DMS 273 treated with DMSO at 0.1 percent for 48 hours (cell line): ENCODE results near the gene SMCO3.
"Not testable (repeated sequence)": the region's sequence is repeated elsewhere in the genome, so short reads cannot be mapped to it uniquely, and the experiment has no call there.

Source experiments
- DNase-seq: peaks from one replicate; lab custom pipeline; 2025; lab: John Stamatoyannopoulos, UW

Gene SMCO3

GRCh38 chr12:14774074-14774905, 39.7 kb downstream of the SMCO3 start:
- no peak for DNase-seq

GRCh38 chr12:14773685-14774073, 40.3 kb downstream of the SMCO3 start:
- no peak for DNase-seq

- no peak for DNase-seq
Measured at GRCh38 chr12:14772946-14773345, 41.0 kb downstream of the SMCO3 start.

GRCh38 chr12:14771651-14772137, 42.3 kb downstream of the SMCO3 start:
- no peak for DNase-seq

- DNase-seq, result peak; percentile 38
Measured at GRCh38 chr12:14770496-14771461, 43.2 kb downstream of the SMCO3 start.

GRCh38 chr12:14769969-14770495, 44.0 kb downstream of the SMCO3 start:
- peak; percentile 52 for DNase-seq

- no peak for DNase-seq
Measured at GRCh38 chr12:14769466-14769968, 44.5 kb downstream of the SMCO3 start.

- DNase-seq, result no peak
Measured at GRCh38 chr12:14768823-14769405, 45.1 kb downstream of the SMCO3 start.

- no peak for DNase-seq
Measured at GRCh38 chr12:14767617-14768016, 46.4 kb downstream of the SMCO3 start.

GRCh38 chr12:14766649-14767215, 47.2 kb downstream of the SMCO3 start:
- DNase-seq, result no peak

GRCh38 chr12:14766020-14766419, 48.0 kb downstream of the SMCO3 start:
- DNase-seq, result not testable (repeated sequence)

GRCh38 chr12:14765398-14765797, 48.6 kb downstream of the SMCO3 start:
- DNase-seq, result no peak

- not testable (repeated sequence) for DNase-seq
Measured at GRCh38 chr12:14759711-14760280, 54.2 kb downstream of the SMCO3 start.

GRCh38 chr12:14756334-14757143, 57.4 kb downstream of the SMCO3 start:
- DNase-seq, result no peak
